SK-N-SH treated with all-trans-retinoic acid at 6 μM for 48 hours (cell line): ENCODE results near the gene PET100.
A peak's percentile ranks its signal among the peaks of the same experiment; 100 is the strongest.

Experiments
- ATAC-seq: fragments of 200-7000 bp; cut with Tn5 transposase; 3 replicates; pipeline ENCODE4 v1.9.1; 2020; ENCODE audit warnings: mild to moderate bottlenecking, moderate library complexity
- ARNTL ChIP-seq: fragments of 450-650 bp; formaldehyde crosslinking; IDR thresholded peaks from 2 replicates; pipeline ENCODE4 v1.5.0; 2020; ENCODE audit warnings: low read depth, mild to moderate bottlenecking, moderate library complexity, borderline replicate concordance
- BACH2 ChIP-seq: fragments of 250-450 bp; sonication (Bioruptor Pico); IDR thresholded peaks from 2 replicates; pipeline ENCODE4 v1.9.0; 2021; ENCODE audit warnings: mild to moderate bottlenecking, borderline replicate concordance
- CSDC2 ChIP-seq: fragments of 250-450 bp; sonication (Bioruptor Pico); IDR thresholded peaks from 2 replicates; pipeline ENCODE4 v1.5.0; 2020; ENCODE audit warnings: mild to moderate bottlenecking, moderate library complexity
- CSRNP3 ChIP-seq: fragments of 250-450 bp; sonication (Bioruptor Pico); IDR thresholded peaks from 2 replicates; pipeline ENCODE4 v1.5.1; 2021; ENCODE audit warnings: mild to moderate bottlenecking, moderate library complexity
- ESRRG ChIP-seq: fragments of 250-450 bp; sonication (Bioruptor Pico); IDR thresholded peaks from 2 replicates; pipeline ENCODE4 v1.6.1; 2021; ENCODE audit warnings: mild to moderate bottlenecking
- GLIS3 ChIP-seq: fragments of 250-450 bp; sonication (Bioruptor Pico); IDR thresholded peaks from 2 replicates; pipeline ENCODE4 v1.5.0; 2020; ENCODE audit warnings: mild to moderate bottlenecking, moderate library complexity
- ISL1 ChIP-seq: fragments of 250-450 bp; sonication (Bioruptor Pico); IDR thresholded peaks from 2 replicates; pipeline ENCODE4 v2.1.2; 2022; ENCODE audit warnings: mild to moderate bottlenecking, moderate library complexity
- OSR1 ChIP-seq: fragments of 250-450 bp; sonication (Bioruptor Pico); IDR thresholded peaks from 2 replicates; pipeline ENCODE4 v1.8.0; 2022; ENCODE audit warnings: moderate library complexity, mild to moderate bottlenecking, inconsistent platforms
- PATZ1 ChIP-seq: fragments of 250-450 bp; sonication (Bioruptor Pico); IDR thresholded peaks from 2 replicates; pipeline ENCODE4 v1.8.0; 2020; ENCODE audit warnings: mild to moderate bottlenecking, moderate library complexity, borderline replicate concordance
- PPARA ChIP-seq: fragments of 250-450 bp; sonication (Bioruptor Pico); IDR thresholded peaks from 2 replicates; pipeline ENCODE4 v1.5.0; 2020; ENCODE audit warnings: mild to moderate bottlenecking, borderline replicate concordance
- RARB ChIP-seq: fragments of 250-450 bp; sonication (Bioruptor Pico); IDR thresholded peaks from 2 replicates; pipeline ENCODE4 v1.8.0; 2021; ENCODE audit warnings: mild to moderate bottlenecking, moderate library complexity
- SNAI2 ChIP-seq: fragments of 250-450 bp; sonication (Bioruptor Pico); IDR thresholded peaks from 2 replicates; pipeline ENCODE4 v1.5.0; 2020; ENCODE audit warnings: mild to moderate bottlenecking, moderate library complexity
- TCF4 ChIP-seq: fragments of 250-450 bp; sonication (Bioruptor Pico); IDR thresholded peaks from 2 replicates; pipeline ENCODE4 v1.8.0; 2021; ENCODE audit warnings: mild to moderate bottlenecking, moderate library complexity, borderline replicate concordance
- TOX ChIP-seq: fragments of 250-450 bp; sonication (Bioruptor Pico); IDR thresholded peaks from 2 replicates; pipeline ENCODE4 v1.8.0; 2021; ENCODE audit warnings: mild to moderate bottlenecking, moderate library complexity, borderline replicate concordance
- TSHZ2 ChIP-seq: fragments of 250-450 bp; sonication (Bioruptor Pico); IDR thresholded peaks from 2 replicates; pipeline ENCODE4 v1.5.0; 2020; ENCODE audit warnings: mild to moderate bottlenecking, moderate library complexity
- ZC3H10 ChIP-seq: fragments of 250-450 bp; sonication (Bioruptor Pico); IDR thresholded peaks from 2 replicates; pipeline ENCODE4 v1.5.1; 2021; ENCODE audit warnings: mild to moderate bottlenecking, moderate library complexity
- ZFP30 ChIP-seq: fragments of 450-650 bp; formaldehyde crosslinking; IDR thresholded peaks from 2 replicates; pipeline ENCODE4 v1.5.0; 2022; ENCODE audit warnings: mild to moderate bottlenecking, moderate library complexity
- ZNF565 ChIP-seq: fragments of 450-650 bp; formaldehyde crosslinking; conservative IDR thresholded peaks from 2 replicates; pipeline ENCODE4 v1.5.0; 2020; ENCODE audit warnings: low read depth, mild to moderate bottlenecking, moderate library complexity
- ZNF70 ChIP-seq: fragments of 450-650 bp; formaldehyde crosslinking; IDR thresholded peaks from 2 replicates; pipeline ENCODE4 v1.5.0; 2020; ENCODE audit warnings: mild to moderate bottlenecking, moderate library complexity
- ZNF8 ChIP-seq: fragments of 450-650 bp; formaldehyde crosslinking; IDR thresholded peaks from 2 replicates; pipeline ENCODE4 v1.5.0; 2020; ENCODE audit warnings: mild to moderate bottlenecking, moderate library complexity
- TF ChIP-seq, protein P1 (sequence below): fragments of 250-450 bp; sonication (Bioruptor Pico); IDR thresholded peaks from 2 replicates; pipeline ENCODE4 v1.8.0; 2021; ENCODE audit warnings: low read depth, mild to moderate bottlenecking, moderate library complexity, borderline replicate concordance
- TF ChIP-seq, protein P2 (sequence below): fragments of 250-450 bp; sonication (Bioruptor Pico); IDR thresholded peaks from 2 replicates; pipeline ENCODE4 v1.5.1; 2020; ENCODE audit warnings: low read depth, mild to moderate bottlenecking, moderate library complexity

PET100 gene

DNA sequence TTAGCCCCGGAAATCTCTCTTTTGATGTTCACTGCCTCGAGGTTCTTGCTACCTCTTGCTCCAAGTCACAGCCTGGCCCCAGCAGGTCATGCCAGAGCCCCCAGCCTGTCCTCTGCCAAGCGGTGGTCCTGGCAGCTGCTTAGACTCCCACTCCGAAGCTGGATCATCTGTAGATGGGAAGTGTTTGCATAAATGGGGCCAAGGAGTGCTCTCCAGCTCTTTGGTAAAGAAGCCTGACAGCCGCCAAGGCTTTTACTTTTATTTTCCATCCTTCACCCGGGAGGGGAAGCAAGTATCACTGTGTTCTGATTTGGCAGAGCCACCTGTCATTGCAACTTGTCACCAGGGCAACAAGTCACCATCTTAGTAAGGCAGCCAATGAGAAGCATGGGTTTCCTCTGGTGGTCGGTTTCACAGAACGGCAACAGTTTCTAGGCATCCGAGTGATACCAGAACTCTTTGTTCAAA, 28.7 kb downstream of the PET100 start:
- ATAC-seq = peak; percentile 49; the same call in 2 of the 3 replicates
- no peak for TF ChIP-seq ZNF70 (CRISPR knock-in tag)
- TF ChIP-seq CSRNP3 = no peak
- no peak for TF ChIP-seq TCF4 (CRISPR knock-in tag)
- no peak for TF ChIP-seq ISL1 (CRISPR knock-in tag)
- TF ChIP-seq, protein P1, sequence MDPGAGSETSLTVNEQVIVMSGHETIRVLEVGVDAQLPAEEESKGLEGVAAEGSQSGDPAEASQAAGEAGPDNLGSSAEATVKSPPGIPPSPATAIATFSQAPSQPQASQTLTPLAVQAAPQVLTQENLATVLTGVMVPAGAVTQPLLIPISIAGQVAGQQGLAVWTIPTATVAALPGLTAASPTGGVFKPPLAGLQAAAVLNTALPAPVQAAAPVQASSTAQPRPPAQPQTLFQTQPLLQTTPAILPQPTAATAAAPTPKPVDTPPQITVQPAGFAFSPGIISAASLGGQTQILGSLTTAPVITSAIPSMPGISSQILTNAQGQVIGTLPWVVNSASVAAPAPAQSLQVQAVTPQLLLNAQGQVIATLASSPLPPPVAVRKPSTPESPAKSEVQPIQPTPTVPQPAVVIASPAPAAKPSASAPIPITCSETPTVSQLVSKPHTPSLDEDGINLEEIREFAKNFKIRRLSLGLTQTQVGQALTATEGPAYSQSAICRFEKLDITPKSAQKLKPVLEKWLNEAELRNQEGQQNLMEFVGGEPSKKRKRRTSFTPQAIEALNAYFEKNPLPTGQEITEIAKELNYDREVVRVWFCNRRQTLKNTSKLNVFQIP (CRISPR knock-in tag) = no peak
- TF ChIP-seq CSDC2 = no peak
- TF ChIP-seq, protein P2, sequence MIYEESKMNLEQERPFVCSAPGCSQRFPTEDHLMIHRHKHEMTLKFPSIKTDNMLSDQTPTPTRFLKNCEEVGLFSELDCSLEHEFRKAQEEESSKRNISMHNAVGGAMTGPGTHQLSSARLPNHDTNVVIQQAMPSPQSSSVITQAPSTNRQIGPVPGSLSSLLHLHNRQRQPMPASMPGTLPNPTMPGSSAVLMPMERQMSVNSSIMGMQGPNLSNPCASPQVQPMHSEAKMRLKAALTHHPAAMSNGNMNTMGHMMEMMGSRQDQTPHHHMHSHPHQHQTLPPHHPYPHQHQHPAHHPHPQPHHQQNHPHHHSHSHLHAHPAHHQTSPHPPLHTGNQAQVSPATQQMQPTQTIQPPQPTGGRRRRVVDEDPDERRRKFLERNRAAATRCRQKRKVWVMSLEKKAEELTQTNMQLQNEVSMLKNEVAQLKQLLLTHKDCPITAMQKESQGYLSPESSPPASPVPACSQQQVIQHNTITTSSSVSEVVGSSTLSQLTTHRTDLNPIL = no peak
- no peak for TF ChIP-seq PATZ1 (CRISPR knock-in tag)
- no peak for TF ChIP-seq ZNF565 (CRISPR knock-in tag)
- TF ChIP-seq ESRRG (CRISPR knock-in tag) = no peak
- no peak for TF ChIP-seq RARB (CRISPR knock-in tag)
- no peak for TF ChIP-seq ZFP30
- no peak for TF ChIP-seq TSHZ2
- no peak for TF ChIP-seq ARNTL
- TF ChIP-seq GLIS3 (CRISPR knock-in tag) = no peak
- TF ChIP-seq ZNF8 (CRISPR knock-in tag) = no peak
- TF ChIP-seq OSR1 = no peak
- TF ChIP-seq SNAI2 (CRISPR knock-in tag) = no peak

DNA sequence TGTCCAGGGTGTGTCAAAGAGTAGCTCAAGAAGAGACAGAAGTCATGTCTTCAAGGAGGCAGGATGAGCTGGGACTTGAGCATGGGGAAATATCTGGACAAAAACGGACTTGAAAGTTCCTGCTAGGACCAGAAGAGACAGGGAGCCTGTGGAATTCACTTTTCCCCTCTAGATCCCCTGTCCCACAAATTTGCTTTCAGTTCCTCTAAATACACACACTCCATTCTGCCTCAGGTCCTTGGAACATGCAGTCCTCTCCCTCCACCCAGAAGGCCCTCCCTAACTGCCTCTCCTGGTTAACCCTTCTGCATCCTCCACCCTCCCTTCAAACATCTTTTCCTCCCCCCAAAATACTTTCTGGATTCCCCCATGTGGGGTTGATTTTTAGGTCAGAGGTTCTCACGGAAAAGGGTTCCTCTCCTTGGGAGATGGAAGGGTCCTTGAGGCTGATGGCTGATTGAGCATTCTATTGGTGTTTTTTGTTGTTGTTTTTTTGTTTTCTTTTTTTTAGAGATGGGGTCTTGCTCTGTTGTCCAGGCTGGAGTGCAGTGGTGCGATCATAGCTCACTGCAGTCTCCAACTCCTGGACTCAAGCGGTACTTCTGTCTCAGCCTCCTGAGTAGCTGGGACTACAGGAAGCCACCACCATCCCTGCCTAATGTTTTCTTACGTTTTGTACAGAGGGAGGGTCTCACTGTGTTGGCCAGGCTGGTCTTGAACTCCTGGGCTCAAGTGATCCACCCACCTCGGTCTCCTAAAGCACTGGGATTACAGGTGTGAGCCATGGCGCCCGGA, 32.3 kb downstream of the PET100 start:
- ATAC-seq = no peak
- TF ChIP-seq PPARA (CRISPR knock-in tag) (no peak), ZNF70 (CRISPR knock-in tag) (no peak), ESRRG (CRISPR knock-in tag) (no peak), GLIS3 (CRISPR knock-in tag) (no peak), BACH2 (CRISPR knock-in tag) (no peak), ZFP30 (no peak), TCF4 (CRISPR knock-in tag) (no peak), CSDC2 (no peak), TOX (CRISPR knock-in tag) (no peak), CSRNP3 (no peak), ZC3H10 (CRISPR knock-in tag) (no peak), ZNF565 (CRISPR knock-in tag) (no peak), RARB (CRISPR knock-in tag) (no peak), ARNTL (no peak), SNAI2 (CRISPR knock-in tag) (no peak)
- TF ChIP-seq, protein P2 = no peak
- TF ChIP-seq, protein P1 (CRISPR knock-in tag) = no peak
